Measurements from ENCODE around the gene NUMBL. TPM values are rescaled to one million over a fixed set of nuclear protein-coding genes. Genes with fewer than 3 reads are reported as not detected.

NUMBL gene
- total RNA-seq, 1 donor from 2014 or later: 17.7 TPM

DNA sequence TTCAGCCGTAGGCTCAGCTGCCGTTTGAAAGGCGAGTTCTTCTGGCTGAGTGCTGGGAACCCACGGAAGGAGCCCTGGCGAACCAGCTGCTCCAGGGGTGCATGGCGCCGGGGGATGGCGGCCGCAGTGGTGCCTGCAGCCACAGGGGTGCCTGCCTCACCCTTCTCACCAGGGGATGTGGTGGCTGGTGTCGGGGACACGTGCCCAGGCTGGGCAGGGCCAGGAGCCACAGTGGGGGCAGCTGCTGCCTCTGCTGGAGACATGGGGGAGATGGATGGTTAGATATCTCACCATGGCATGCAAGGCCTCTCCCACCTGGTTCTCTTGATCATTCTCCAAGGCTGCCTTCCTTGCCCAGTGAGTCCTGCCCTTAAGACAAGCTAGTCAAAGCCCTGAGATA is 17.1 kb downstream of the NUMBL start:
- DNase-seq (no peak), ATAC-seq (no peak)
- H3K27ac ChIP-seq: no peak overlapping the region
- H3K4me3 ChIP-seq: no peak overlapping the region
- peaks cover 90% of the 10 kb centered on the region for H3K36me3 ChIP-seq
- no peaks in the 10 kb centered on the region for H3K27me3 ChIP-seq (ENCODE audit: low read depth)
- no peaks in the 10 kb centered on the region for H3K4me1 ChIP-seq
- H3K9me3 ChIP-seq: no peaks in the 10 kb centered on the region
- intact Hi-C loops (cut with DNase I): no loop called here
- no peak for TF ChIP-seq CTCF (IDR thresholded peaks at IDR 0.05)

GRCh38 chr19:40672573-40673299 is 17.7 kb downstream of the NUMBL start:
- Histone ChIP-seq H3K36me3 (peaks cover 90% of the 10 kb centered on the region), H3K4me1 (no peaks in the 10 kb centered on the region), H3K27ac (no peak overlapping the region), H3K4me3 (no peak overlapping the region), H3K27me3 (ENCODE audit: low read depth) (no peaks in the 10 kb centered on the region), H3K9me3 (no peaks in the 10 kb centered on the region)
- intact Hi-C loops (cut with DNase I): no loop called here
- TF ChIP-seq CTCF (IDR thresholded peaks at IDR 0.05): no peak
- no peak for DNase-seq
- no peak for ATAC-seq

DNA sequence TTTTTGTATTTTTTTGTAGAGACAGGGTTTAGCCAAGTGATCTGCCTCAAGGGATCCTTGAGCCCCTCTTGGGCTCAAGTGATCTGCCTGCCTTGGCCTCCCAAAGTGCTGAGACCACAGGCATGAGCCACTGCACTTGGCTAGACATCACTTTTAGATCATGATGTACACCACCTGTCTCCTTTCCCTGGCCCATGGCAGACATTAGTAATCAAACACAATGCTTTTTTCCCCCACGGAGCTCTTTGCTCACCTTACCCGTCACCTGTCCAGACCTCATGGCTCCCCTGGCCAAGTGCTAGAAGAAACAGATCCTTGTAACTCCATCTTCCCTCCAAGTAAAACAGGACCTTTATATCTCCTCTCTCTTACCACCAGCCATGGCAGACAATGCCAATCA is 18.4 kb downstream of the NUMBL start:
- Histone ChIP-seq H3K36me3 (peaks cover 87% of the 10 kb centered on the region), H3K27ac (no peak overlapping the region)
- DNase-seq: no peak

GRCh38 chr19:40671404-40671803 is 19.0 kb downstream of the NUMBL start:
- Histone ChIP-seq H3K27ac (no peak overlapping the region), H3K9me3 (no peaks in the 10 kb centered on the region), H3K27me3 (ENCODE audit: low read depth) (no peaks in the 10 kb centered on the region), H3K4me3 (no peak overlapping the region), H3K36me3 (peaks cover 81% of the 10 kb centered on the region), H3K4me1 (no peaks in the 10 kb centered on the region)
- no peak for TF ChIP-seq CTCF (IDR thresholded peaks at IDR 0.05)
- intact Hi-C loops (cut with DNase I): no loop called here
- DNase-seq (no peak), ATAC-seq (no peak)

More for the DNA sequence above, 18.4 kb downstream of the NUMBL start:
- no peak for TF ChIP-seq CTCF (IDR thresholded peaks at IDR 0.05)
- H3K4me3 ChIP-seq: no peak overlapping the region
- no peaks in the 10 kb centered on the region for H3K27me3 ChIP-seq (ENCODE audit: low read depth)
- H3K4me1 ChIP-seq: no peaks in the 10 kb centered on the region
- no peaks in the 10 kb centered on the region for H3K9me3 ChIP-seq
- intact Hi-C loops (cut with DNase I): no loop called here
- ATAC-seq: no peak

DNA sequence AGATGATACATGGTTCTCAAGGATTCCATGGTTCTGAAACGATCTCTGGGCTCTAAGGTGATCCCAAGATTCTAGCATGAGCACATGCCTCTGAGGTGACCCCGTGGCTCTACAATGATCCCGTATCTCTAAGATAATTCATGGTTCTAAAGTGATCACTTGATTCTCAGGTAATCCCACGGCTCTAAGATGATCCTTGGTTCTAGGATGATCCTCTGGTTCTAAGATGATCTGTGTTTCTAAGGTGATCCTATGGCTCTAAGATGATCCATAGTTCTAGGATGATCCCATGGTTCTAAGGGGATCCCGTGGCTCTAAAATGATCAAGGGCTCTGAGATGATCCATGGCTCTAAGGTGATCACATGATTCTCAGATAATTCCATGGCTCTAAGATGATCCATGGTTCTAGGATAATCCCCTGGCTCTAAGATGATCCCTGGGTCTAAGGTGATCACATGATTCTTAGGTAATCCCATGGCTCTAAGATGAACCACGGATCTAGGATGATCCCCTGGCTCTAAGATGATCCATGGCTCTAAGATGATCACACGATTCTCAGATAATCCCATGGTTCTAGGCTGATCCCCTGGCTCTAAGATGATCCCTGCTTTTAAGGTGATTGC is 21.3 kb downstream of the NUMBL start:
- DNase-seq: no peak
- ATAC-seq: no peak
- Histone ChIP-seq H3K4me1 (peaks cover under 1% of the 10 kb centered on the region), H3K4me3 (no peak overlapping the region), H3K36me3 (peaks cover 62% of the 10 kb centered on the region), H3K27me3 (ENCODE audit: low read depth) (no peaks in the 10 kb centered on the region), H3K27ac (no peak overlapping the region), H3K9me3 (no peaks in the 10 kb centered on the region)
- intact Hi-C loops (cut with DNase I): no loop called here
- no peak for TF ChIP-seq CTCF (IDR thresholded peaks at IDR 0.05)

Data from lower lobe of right lung (tissue), 2 donors.